Activated CD8-positive, alpha-beta T cell treated with anti-CD3 and anti-CD28 coated beads for 36 hours (primary cell): ENCODE results near the gene COG1. TPM values are rescaled to one million over a fixed set of nuclear protein-coding genes. Genes with fewer than 3 reads are reported as not detected.

Experiments
- ATAC-seq: fragments of 200-7000 bp; cut with Tn5 transposase; one replicate; pipeline ENCODE4 v1.10.0; 2021; ENCODE audit warnings: mild to moderate bottlenecking, moderate library complexity
- CTCF ChIA-PET: fragments of 350-600 bp; sonication (Branson Sonifier 250); formaldehyde crosslinking; loops from one replicate; lab custom pipeline; 2021; ENCODE audit warnings: antibody characterized with exemption; lab: Charles Lee
- POLR2A ChIA-PET: fragments of 350-600 bp; sonication (Branson Sonifier 250); formaldehyde crosslinking; loops from one replicate; lab custom pipeline; 2021; ENCODE audit warnings: antibody characterized with exemption; lab: Charles Lee
- DNase-seq: peaks from one replicate; pipeline ENCODE4 v3.0.0-alpha.2; 2020
- H3K27ac Mint-ChIP-seq: one replicate; pipeline ENCODE4 v1.8.0; 2021; ENCODE audit warnings: mild to moderate bottlenecking, mixed read lengths
- H3K27me3 Mint-ChIP-seq: one replicate; pipeline ENCODE4 v1.8.0; 2021; ENCODE audit warnings: mixed read lengths
- H3K36me3 Mint-ChIP-seq: one replicate; pipeline ENCODE4 v1.8.0; 2021; ENCODE audit warnings: low read depth, mixed read lengths
- H3K4me1 Mint-ChIP-seq: one replicate; pipeline ENCODE4 v1.8.0; 2021; ENCODE audit warnings: low read depth, mixed read lengths
- H3K4me3 Mint-ChIP-seq: one replicate; pipeline ENCODE4 v1.8.0; 2021; ENCODE audit warnings: mild to moderate bottlenecking, moderate library complexity, mixed read lengths
- H3K9me3 Mint-ChIP-seq: one replicate; pipeline ENCODE4 v1.8.0; 2021; ENCODE audit warnings: mixed read lengths
- CTCF ChIP-seq: fragments of 200-600 bp; IDR thresholded peaks from one replicate; pipeline ENCODE4 v1.8.0; 2022; ENCODE audit warnings: antibody characterized with exemption, mild to moderate bottlenecking
- intact Hi-C: fragments of 100-400 bp; cut with micrococcal nuclease; formaldehyde crosslinking; loops from one replicate; pipeline ENCODE4 v1.10.0; 2022
- total RNA-seq, 2 experiments: library from RNA; stranded (reverse); gene quantifications; one replicate each; pipeline ENCODE4 v1.2.3, GENCODE V29; 2021

COG1 gene
- total RNA-seq, 2 experiments from 2014 or later: 24.6 to 27.9 TPM

GRCh38 chr17:73199751-73200317 is 7.0 kb downstream of the COG1 start:
- no peak for TF ChIP-seq CTCF
- Mint-ChIP-seq H3K36me3 (peaks cover 60% of the 10 kb centered on the region), H3K27ac (no peak overlapping the region), H3K4me1 (peaks cover 30% of the 10 kb centered on the region), H3K27me3 (no peaks in the 10 kb centered on the region), H3K4me3 (no peak overlapping the region), H3K9me3 (no peaks in the 10 kb centered on the region)
- ATAC-seq: no peak
- ChIA-PET CTCF (no interaction called here), POLR2A (no interaction called here)
- no peak for DNase-seq
- intact Hi-C loops: no loop called here

- intact Hi-C loops: no loop called here
- H3K36me3 Mint-ChIP-seq: peaks cover 66% of the 10 kb centered on the region
- no peaks in the 10 kb centered on the region for H3K9me3 Mint-ChIP-seq
- H3K4me1 Mint-ChIP-seq: peaks cover 28% of the 10 kb centered on the region
- DNase-seq (no peak), ATAC-seq (no peak)
- POLR2A ChIA-PET: interaction anchor here (4.3 kb wide), 1 partner anchor 7 kb away, joined by 39 read pairs; the partner anchor contains the start of gene COG1
- no peak for TF ChIP-seq CTCF
- no peak overlapping the region for H3K27ac Mint-ChIP-seq
- H3K27me3 Mint-ChIP-seq: no peaks in the 10 kb centered on the region
- CTCF ChIA-PET: no interaction called here
- no peak overlapping the region for H3K4me3 Mint-ChIP-seq
These were observed 7.6 kb downstream of the COG1 start for GRCh38 chr17:73200476-73200875.

- intact Hi-C loops: no loop called here
- Mint-ChIP-seq H3K4me3 (no peak overlapping the region), H3K27me3 (no peaks in the 10 kb centered on the region), H3K36me3 (peaks cover 75% of the 10 kb centered on the region), H3K9me3 (no peaks in the 10 kb centered on the region), H3K4me1 (peaks cover 24% of the 10 kb centered on the region), H3K27ac (peak overlapping the region; percentile 60)
- ChIA-PET POLR2A (interaction anchor here (4.3 kb wide), 1 partner anchor 8 kb away, joined by 39 read pairs; the partner anchor contains the start of gene COG1), CTCF (no interaction called here)
- no peak for TF ChIP-seq CTCF
- DNase-seq (no peak), ATAC-seq (no peak)
These were observed 8.6 kb downstream of the COG1 start for GRCh38 chr17:73201215-73202069.

- Mint-ChIP-seq H3K4me1 (peaks cover 24% of the 10 kb centered on the region), H3K4me3 (peak overlapping the region; percentile 13), H3K27me3 (no peaks in the 10 kb centered on the region), H3K9me3 (no peaks in the 10 kb centered on the region), H3K36me3 (peaks cover 74% of the 10 kb centered on the region), H3K27ac (peak overlapping the region; percentile 80)
- ATAC-seq (peak; percentile 75), DNase-seq (peak; percentile 36)
- TF ChIP-seq CTCF: no peak
- POLR2A ChIA-PET: interaction anchor here (0.6 to 4.3 kb wide), 3 partner anchors 10 to 28 kb away, joined by 3 to 39 read pairs (median 4); partner anchors contain the start of gene COG1
- CTCF ChIA-PET: interaction anchor here (0.8 to 0.9 kb wide), 2 partner anchors 28 to 477 kb away, joined by 3 read pairs; no protein-coding TSS in a partner anchor
- intact Hi-C loops: no loop called here
These were observed 10.4 kb downstream of the COG1 start for GRCh38 chr17:73203135-73203787.
